Ishikawa (cell line): ENCODE data around the gene LILRB1.

ENCODE experiments used
- CEBPB ChIP-seq: IDR thresholded peaks from 2 replicates; pipeline ENCODE4 v1.6.1; 2012
- CREB1 ChIP-seq: IDR thresholded peaks from 2 replicates; pipeline ENCODE4 v1.6.1; 2012; ENCODE audit warnings: low read depth
- EGR1 ChIP-seq: IDR thresholded peaks from 2 replicates; pipeline ENCODE4 v1.6.1; 2012
- EP300 ChIP-seq: IDR thresholded peaks from 2 replicates; pipeline ENCODE4 v1.6.1; 2012; ENCODE audit warnings: borderline replicate concordance
- FOXM1 ChIP-seq: IDR thresholded peaks from 2 replicates; pipeline ENCODE4 v1.6.1; 2012; ENCODE audit warnings: low read depth, borderline replicate concordance
- NFIC ChIP-seq: IDR thresholded peaks from 2 replicates; pipeline ENCODE4 v1.6.1; 2012
- RAD21 ChIP-seq: IDR thresholded peaks from 2 replicates; pipeline ENCODE4 v1.6.1; 2012; ENCODE audit warnings: low read depth
- TAF1 ChIP-seq: IDR thresholded peaks from 2 replicates; pipeline ENCODE4 v1.6.1; 2012; ENCODE audit warnings: low read depth, mild to moderate bottlenecking
- TCF12 ChIP-seq: IDR thresholded peaks from 2 replicates; pipeline ENCODE4 v1.6.1; 2012; ENCODE audit warnings: low read depth
- TEAD4 ChIP-seq: IDR thresholded peaks from 2 replicates; pipeline ENCODE4 v1.6.1; 2012
- YY1 ChIP-seq: IDR thresholded peaks from 2 replicates; pipeline ENCODE4 v1.6.1; 2012; ENCODE audit warnings: low read depth
- ZBTB7A ChIP-seq: IDR thresholded peaks from 2 replicates; pipeline ENCODE4 v1.6.1; 2012; ENCODE audit warnings: low read depth
- TF ChIP-seq, protein P1 (sequence below): IDR thresholded peaks from 2 replicates; pipeline ENCODE4 v1.6.1; 2012; ENCODE audit warnings: low read depth, mild to moderate bottlenecking
- TF ChIP-seq, protein P2 (sequence below): IDR thresholded peaks from 2 replicates; pipeline ENCODE4 v1.6.1; 2012
- TF ChIP-seq, protein P3 (sequence below): IDR thresholded peaks from 2 replicates; pipeline ENCODE4 v1.6.1; 2012

LILRB1 gene

DNA sequence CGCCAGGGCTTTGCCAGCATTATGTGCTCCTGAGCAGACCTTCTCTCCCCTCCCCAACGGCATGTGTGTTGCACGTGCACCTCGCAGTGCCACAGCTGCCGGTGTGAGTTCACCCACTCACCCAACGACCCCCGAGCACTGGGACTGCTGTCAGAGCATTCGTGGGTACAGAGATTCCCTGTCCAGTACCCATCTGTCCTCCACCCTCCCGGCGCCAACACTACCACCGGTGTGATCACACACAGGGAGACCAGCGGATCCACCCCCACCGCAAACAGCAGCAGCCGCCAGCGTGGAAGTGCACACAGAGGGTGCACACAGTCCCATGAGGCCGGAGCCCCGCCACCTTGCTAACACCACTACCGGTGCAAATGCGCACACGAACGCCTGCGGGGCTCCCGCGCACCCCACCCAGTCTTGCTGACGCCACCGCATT lies 20.9 kb upstream of the LILRB1 start:
- TF ChIP-seq, protein P1, sequence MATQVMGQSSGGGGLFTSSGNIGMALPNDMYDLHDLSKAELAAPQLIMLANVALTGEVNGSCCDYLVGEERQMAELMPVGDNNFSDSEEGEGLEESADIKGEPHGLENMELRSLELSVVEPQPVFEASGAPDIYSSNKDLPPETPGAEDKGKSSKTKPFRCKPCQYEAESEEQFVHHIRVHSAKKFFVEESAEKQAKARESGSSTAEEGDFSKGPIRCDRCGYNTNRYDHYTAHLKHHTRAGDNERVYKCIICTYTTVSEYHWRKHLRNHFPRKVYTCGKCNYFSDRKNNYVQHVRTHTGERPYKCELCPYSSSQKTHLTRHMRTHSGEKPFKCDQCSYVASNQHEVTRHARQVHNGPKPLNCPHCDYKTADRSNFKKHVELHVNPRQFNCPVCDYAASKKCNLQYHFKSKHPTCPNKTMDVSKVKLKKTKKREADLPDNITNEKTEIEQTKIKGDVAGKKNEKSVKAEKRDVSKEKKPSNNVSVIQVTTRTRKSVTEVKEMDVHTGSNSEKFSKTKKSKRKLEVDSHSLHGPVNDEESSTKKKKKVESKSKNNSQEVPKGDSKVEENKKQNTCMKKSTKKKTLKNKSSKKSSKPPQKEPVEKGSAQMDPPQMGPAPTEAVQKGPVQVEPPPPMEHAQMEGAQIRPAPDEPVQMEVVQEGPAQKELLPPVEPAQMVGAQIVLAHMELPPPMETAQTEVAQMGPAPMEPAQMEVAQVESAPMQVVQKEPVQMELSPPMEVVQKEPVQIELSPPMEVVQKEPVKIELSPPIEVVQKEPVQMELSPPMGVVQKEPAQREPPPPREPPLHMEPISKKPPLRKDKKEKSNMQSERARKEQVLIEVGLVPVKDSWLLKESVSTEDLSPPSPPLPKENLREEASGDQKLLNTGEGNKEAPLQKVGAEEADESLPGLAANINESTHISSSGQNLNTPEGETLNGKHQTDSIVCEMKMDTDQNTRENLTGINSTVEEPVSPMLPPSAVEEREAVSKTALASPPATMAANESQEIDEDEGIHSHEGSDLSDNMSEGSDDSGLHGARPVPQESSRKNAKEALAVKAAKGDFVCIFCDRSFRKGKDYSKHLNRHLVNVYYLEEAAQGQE = no peak
- TF ChIP-seq, protein P2, sequence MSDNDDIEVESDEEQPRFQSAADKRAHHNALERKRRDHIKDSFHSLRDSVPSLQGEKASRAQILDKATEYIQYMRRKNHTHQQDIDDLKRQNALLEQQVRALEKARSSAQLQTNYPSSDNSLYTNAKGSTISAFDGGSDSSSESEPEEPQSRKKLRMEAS = no peak
- TF ChIP-seq EP300 (no peak), ZBTB7A (no peak), EGR1 (no peak), FOXM1 (no peak), YY1 (no peak), CREB1 (no peak), CEBPB (no peak), TCF12 (no peak), NFIC (no peak)
- TF ChIP-seq, protein P3, sequence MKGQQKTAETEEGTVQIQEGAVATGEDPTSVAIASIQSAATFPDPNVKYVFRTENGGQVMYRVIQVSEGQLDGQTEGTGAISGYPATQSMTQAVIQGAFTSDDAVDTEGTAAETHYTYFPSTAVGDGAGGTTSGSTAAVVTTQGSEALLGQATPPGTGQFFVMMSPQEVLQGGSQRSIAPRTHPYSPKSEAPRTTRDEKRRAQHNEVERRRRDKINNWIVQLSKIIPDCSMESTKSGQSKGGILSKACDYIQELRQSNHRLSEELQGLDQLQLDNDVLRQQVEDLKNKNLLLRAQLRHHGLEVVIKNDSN = no peak

DNA sequence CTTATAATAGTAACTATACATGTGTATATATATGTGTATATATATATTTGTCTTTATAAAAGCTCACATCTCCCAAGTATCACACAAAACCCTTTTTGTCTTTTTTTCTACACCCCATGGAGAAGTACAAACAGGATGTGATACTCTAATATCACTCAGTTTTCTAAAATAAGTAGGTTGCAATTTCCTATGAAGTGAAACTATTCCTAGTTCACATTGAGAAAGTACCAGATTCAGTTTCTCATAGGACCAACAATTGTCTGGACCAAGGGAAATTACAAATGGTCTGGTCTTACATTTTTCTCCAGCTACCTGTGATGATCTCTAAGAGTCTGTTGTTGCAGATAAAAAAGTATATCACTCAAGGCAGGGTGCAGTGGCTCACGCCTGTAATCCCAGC lies 17.9 kb upstream of the LILRB1 start:
- TF ChIP-seq, protein P1 = no peak
- TF ChIP-seq NFIC (no peak), RAD21 (no peak), YY1 (no peak), TAF1 (no peak), EP300 (no peak), FOXM1 (no peak), TEAD4 (no peak), EGR1 (no peak), ZBTB7A (no peak), CEBPB (no peak), CREB1 (no peak), TCF12 (no peak)
- TF ChIP-seq, protein P3 = no peak
- TF ChIP-seq, protein P2 = no peak

DNA sequence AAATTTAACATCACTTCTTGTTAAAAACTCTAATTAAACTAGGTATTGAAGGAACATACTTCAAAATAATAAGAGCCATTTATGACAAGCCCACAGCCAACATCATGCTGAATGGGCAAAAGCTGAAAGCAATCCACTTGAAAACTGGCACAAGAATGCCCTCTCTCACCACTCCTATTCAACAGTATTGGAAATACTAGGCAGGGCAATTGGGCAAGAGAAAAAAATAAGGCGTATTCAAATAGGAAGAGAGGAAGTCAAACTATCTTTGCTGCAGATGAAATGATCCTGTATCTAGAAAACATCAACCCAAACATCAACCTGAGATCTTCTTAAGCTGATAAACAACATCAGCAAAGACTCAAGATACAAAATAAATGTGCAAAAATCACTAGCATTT lies 15.6 kb upstream of the LILRB1 start:
- TF ChIP-seq, protein P1 = no peak
- TF ChIP-seq FOXM1 = no peak
- TF ChIP-seq TAF1 = no peak
- no peak for TF ChIP-seq ZBTB7A
- TF ChIP-seq, protein P3 = no peak
- TF ChIP-seq, protein P2 = no peak
- no peak for TF ChIP-seq YY1

DNA sequence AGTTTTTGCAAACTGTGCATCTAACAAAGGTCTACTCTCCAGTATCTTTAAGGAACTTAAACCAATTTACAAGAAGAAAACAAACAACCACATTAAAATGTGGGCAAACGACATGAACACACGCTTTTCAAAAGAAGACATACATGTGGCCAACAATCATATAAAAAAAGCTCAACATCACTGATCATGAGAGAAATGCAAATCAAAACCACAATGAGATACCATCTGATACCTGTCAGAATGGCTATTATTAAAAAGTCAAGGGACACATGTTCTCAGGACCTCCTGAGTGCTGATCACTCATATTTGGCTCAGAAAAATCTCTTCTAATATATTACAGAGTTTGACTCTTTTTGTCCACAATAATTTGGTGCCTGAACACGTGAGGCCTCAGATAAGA lies 14.2 kb upstream of the LILRB1 start:
- TF ChIP-seq EP300 = no peak
- no peak for TF ChIP-seq EGR1
- no peak for TF ChIP-seq FOXM1
- TF ChIP-seq, protein P3 = no peak
